Measurements from ENCODE around the gene ZIC1.

GRCh38 chr3:147406028-147406931 is 2.9 kb upstream of the ZIC1 start, which contains the start of gene ZIC4:
- TF ChIP-seq POLR2A (IDR thresholded peaks at IDR 0.05) = no peak
- TF ChIP-seq CTCF (IDR thresholded peaks at IDR 0.05) = no peak
